HG02642 (cell line): ENCODE results near the gene GPR89B.
"Not testable (repeated sequence)": the region's sequence is repeated elsewhere in the genome, so short reads cannot be mapped to it uniquely, and the experiment has no call there.

ENCODE experiments used
- ATAC-seq: cut with Tn5 transposase; IDR thresholded peaks from one replicate; pipeline ENCODE4 v1.9.1; 2021; ENCODE audit warnings: mild to moderate bottlenecking; ENCODE audit not compliant: unreplicated experiment, poor library complexity

GPR89B gene

DNA sequence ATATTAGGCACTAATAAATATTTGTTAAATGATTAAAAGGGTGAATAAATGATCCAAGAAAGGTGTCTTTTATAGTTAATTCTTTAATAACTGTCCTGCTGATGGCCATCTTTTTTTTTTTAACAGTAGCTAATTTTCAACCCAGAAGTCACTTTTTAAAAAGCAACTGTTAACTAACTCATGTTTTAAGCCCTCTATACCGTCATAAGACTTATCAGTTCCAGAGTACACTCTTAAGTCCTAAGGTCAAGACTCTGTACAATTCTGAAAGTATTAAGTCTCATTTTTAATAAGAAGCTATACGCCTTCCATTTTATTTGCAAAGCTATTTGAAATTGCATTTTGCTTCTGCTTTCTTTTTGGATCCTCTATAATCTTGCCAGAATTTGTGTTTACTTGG, 2.9 kb downstream of the GPR89B start:
- ATAC-seq, result not testable (repeated sequence)

DNA sequence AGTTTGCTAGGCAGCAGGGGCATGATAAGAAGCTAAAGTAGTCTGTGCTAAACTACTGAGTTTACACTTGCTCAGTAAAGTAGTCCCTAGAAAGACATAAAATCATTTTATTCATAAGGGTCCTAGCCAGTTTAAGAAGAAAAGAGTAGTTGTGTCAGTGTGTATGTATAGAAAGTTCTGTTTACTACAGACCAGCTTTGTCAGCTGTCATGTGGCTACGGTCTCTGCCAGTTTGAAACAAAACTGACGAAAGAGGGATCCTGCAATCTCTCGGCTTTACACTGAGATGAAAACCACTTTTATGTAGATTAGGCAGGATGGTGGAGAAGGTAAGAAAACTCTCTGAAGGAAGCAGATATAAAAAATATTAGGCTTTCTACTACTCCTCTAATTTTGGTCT, 7.1 kb downstream of the GPR89B start:
- ATAC-seq, result not testable (repeated sequence)

DNA sequence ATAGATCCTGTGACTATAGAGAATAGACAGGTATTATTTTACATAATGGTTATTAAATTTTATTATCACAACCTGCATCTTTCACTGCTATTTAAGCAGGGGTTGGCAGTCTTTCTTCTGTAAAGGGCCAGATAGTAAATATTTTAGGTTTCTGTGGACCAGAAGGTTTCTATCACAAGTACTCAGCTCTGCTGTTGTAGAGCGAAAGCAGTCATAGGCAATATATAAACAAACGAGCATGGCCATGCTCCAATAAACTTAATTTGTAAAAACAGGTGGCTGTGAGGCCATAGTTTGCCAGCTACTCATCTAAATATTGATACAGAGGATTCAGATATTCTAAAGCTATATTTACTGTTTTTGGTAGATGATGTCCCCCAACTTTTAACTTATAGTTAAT, 12.2 kb downstream of the GPR89B start:
- ATAC-seq, result not testable (repeated sequence)

DNA sequence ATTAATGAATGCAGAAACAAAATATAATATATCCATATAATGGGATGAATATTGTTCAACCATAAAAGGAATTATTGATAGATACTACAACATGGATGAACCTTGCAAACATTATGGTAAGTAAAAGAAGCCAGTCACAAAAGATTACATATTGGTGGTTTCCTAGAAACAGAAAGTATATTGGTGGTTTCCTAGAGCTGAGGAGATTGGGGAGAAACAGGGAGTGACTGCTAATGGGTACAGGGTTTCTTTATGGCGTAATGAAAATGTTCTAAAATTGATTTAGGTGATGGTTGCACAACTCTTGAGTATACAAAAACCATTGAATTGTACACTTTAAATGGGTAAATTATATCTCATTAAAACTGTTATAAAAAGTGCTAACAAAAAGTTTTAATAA, 14.3 kb downstream of the GPR89B start:
- ATAC-seq, result not testable (repeated sequence)

DNA sequence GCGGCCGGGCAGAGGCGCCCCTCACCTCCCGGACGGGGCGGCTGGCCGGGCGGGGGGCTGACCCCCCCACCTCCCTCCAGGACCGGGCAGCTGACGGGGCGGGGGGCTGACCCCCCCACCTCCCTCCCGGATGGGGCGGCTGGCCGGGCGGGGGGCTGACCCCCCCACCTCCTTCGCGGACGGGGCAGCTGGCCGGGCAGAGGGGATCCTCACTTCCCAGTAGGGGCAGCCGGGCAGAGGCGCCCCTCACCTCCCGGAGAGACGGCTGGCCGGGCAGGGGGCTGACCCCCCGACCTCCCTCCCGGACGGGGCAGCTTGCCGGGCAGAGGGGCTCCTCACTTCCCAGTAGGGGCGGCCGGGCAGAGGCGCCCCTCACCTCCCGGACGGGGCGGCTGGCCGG, 21.3 kb downstream of the GPR89B start:
- not testable (repeated sequence) for ATAC-seq

DNA sequence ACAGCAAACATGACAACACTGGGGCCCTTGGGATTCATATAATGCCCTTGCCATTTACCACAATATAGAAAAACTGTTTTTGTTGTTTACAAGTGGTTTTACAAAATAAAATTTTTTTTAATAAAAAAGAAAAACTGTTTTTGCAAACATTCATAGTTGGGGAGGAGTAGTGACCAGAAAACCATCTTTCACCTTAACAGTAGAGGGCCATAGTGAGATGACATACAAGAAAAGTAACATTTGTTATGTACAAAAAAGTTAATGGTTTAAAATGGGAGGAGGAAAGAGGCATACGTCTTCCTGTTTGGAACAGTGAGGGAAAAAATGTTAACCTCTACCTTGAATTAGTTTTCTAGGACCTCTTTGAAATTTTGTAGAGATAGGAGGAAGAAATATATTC, 30.7 kb downstream of the GPR89B start:
- not testable (repeated sequence) for ATAC-seq

DNA sequence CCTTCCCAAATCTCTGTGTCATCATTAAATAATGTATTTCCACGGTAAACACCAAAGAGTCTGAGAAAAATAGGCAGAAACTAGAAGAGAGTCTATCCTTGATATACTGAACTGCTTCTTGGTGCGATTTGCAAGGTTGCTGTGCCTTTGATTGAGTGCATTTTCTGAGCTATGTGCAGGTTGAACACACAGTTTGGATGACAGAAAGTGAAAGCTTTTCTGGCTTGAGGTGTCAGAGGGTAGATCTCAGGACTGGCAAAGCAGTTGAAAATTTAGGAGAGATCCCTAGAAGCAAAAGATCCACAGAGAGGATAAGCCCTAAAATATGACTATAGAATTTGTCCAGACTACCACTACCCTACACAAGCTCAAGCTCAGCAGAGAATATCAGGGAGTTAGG, 31.5 kb downstream of the GPR89B start:
- ATAC-seq, result not testable (repeated sequence)

DNA sequence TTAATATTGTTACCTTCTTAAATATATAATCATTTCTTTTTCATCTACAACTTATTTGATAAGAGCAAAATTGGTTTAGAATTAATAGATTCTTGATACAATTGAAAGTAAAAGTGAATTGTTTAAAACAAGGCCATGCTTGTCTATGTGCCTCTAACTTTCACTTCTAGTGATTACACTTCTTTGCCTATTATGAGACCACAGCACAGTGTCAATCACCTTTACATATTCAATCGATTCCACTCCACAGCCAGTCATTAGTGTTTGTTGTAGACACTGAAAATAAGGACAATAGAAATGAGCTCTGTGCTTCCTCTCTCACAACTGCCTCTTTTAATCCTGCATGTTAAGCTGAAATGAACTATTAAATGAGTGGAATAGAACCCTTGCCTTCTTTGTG, 36.4 kb downstream of the GPR89B start:
- ATAC-seq, result not testable (repeated sequence)

DNA sequence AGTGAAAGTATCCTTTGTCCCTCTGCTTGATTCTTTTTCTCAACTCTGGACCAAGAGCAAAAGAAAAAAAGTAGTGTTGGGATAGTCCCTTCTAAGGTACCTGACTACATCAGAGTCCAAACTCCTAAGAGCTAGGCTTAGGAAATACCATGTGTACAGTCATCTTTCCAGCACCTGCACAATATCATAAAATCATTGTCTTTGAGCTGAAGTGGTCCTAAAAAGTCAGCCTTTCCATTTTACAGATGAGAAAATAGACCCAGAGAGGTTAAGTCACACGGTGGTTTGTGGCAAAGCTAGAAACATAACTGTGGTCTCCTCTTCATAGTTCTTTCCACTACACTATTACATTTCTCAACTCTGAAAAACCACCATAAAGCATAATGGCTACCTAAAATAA, 38.4 kb downstream of the GPR89B start:
- ATAC-seq, result not testable (repeated sequence)

DNA sequence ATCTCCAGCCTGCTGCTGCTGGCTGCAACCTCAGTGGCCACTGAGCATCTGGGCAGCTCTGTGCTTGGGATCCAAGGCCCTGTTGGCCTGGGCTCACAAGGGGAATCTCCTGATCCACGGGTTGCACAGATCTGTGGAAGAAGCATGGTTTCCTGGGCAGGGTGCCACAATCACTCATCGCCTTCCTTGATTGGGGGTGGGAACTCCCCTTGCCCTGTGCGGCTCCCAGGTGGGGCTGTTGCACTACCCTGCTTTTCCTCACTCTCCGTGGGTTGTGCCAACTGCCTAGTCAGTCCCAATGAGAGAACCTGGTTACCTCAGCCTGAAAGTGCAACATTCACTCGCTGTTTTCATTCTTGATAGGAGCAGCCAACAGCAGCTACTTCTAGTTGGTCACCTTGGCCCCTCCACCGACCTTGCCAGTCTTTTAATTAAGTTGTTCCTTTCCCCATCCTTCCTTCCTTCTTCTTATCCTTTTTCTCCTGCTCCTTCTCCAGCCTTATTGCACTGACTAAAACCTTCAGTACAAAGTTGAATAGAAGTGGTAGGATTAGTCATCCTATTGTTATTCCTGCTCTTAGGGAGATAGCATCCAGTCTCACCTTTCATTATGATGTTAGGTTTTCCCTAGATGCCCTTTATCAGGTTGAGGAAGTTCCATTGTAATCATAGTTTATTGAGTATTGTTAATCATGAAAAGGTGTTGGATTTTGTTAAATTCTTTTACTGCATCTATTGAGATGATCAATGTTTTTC, 50.9 kb downstream of the GPR89B start:
- not testable (repeated sequence) for ATAC-seq

DNA sequence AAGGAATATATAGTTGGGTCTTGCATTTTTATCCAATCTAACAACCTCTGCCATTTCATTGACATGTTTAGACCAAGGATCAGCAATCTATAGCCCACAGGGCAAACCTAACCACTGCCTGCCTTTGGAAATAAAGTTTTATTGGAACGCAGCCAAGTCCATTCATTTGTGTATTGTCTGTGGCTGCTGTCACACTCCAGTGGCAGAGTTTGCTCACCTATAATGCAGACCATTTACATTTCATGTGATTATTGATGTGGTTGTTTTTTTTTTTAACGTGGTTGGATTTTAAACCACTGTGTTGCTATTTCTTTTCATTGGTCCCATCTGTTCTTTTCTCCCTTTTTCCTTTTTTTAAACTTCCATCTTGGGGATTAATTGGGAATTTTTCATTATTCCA, 57.2 kb downstream of the GPR89B start:
- not testable (repeated sequence) for ATAC-seq

DNA sequence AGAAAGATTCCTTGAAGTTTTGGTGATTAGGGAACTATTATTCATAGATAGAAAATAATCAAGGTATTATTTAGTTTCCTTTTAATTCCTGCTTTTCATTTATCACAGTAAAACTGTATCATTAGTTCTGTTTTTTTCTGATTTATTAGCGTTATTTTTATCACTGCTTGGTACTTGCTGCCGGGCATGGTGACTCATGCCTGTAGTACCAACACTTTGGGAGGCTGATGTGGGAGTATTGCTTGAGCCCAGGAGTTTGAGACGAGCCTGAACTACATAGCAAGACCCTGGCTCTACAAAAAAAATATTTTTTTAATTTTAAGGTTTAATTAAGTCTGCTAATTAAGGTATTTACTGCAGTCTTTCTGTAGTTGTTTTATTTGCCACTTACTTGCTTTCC, 59.7 kb downstream of the GPR89B start:
- ATAC-seq, result not testable (repeated sequence)

DNA sequence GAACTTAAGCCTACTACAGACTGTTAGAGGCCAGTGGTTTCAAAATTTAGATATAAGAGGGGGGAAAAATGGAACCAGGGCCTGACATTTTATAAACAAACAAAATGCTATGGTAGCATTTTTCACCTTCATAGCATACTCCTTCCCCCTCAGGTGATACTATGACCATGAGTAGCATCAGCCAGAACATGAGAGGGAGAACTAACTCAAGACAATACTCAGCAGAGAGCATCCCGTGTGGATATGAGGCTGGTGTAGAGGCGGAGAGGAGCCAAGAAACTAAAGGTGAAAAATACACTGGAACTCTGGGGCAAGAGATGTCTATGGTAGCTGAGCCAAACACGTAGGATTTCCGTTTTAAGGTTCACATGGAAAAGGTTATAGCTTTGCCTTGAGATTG, 64.7 kb downstream of the GPR89B start:
- ATAC-seq, result not testable (repeated sequence)

DNA sequence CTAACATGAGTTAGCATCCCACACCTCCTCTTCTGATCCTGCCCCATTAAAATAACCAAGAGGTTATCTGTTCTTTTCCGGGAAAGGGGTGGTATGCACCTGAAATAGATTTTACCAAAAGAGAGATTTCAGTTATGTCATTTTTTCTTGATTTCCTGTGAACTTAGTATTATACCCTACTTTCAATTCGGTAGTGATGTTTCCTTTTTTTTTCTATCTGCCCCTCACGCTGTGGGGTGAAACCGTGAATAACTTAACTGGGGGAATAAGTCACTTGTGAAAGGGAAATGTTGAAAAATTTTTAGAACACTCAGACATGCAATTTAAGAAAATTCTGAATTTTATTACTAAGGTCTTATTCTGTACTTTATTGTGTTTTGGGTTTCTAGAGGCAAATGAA, 65.2 kb downstream of the GPR89B start:
- not testable (repeated sequence) for ATAC-seq

DNA sequence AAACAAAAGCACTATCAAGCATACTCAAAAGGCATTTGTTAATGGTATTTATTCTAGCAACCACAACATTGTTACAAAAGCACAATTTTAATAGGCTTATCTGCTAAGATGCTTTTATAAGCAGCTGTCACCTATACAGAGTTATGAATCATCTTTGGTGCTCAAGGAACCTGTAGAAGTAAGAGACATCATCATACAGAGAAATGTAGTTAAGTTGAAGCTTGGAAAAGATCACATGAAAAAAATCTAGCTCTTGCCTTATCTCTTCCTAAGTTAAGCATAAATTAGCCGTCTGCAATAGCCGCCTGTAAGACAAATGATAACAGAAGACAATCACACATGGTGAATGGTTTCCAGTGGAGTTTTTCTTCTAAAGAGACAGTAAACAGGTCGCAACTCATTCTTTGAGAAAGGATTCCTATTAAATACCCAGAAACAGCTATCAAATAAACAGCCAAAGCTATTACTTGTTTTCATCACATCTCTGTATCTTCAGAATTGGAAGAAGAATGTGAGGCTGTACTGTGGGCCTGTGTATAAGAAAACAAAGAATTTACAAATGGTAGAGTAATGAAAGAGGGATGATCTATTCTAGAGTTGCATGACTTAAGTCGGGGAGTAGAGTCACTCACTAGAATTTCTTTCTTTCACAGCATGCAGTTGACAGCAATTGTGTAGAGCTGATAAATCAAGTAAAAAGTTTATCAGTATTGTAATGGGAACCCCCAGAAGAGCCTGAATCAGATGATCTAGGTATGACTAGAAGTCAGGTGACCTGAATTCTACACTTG, 65.8 kb downstream of the GPR89B start:
- not testable (repeated sequence) for ATAC-seq

DNA sequence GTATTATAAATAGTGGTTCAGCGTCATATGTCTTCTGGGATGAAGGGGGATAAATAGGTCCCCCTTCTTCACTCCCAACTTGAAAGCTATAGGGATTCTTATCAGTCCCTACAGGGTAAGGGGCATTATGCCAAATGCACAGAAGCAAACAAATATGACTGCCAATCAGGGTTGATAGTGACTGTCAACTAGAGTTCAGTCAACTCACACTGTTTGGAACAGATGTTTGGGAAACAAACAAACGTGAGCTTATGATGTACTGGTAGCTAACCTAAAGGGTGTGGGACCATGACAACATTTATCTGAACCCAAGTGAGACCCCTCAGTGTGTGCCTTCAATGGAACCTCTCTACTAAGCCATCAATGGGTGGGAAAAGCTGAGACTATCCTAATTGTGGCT, 67.9 kb downstream of the GPR89B start:
- ATAC-seq, result not testable (repeated sequence)

DNA sequence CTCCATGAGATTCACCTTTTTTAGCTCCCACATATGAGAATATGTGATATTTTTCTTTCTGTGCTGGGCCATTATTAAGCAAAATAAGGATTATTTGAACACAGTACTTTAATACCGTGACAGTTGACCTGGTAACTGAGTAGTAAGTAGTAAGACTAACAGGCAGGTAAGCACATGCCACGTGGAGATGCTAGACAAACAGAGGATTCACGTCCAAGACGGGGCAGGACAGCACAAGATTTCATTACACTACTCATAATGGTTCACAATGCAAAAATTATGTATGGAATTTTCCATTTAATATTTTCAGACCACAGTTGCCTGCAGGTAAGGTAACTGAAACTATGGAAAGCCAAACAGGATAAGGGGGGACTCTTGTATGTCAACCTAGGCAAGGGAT, 79.5 kb downstream of the GPR89B start:
- ATAC-seq, result not testable (repeated sequence)

DNA sequence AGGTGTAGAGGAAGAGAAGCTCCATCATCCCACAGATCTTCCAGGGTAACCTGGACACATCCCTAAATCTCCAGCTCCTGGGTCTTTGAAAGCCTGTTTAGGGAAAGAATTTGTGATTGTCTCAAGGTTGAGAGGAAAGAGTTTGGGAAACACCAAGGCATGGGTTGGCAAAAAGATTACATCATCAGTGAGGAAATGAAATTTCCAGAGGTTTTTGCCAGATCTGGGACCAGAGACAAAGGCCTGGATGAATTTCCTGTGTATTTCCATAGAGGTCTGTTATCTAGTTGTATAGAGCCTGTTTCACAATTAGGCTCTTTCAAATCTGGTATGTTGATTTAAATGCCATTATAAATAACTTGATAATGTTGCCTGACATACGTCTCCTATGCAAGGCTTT, 82.3 kb downstream of the GPR89B start:
- no peak for ATAC-seq

DNA sequence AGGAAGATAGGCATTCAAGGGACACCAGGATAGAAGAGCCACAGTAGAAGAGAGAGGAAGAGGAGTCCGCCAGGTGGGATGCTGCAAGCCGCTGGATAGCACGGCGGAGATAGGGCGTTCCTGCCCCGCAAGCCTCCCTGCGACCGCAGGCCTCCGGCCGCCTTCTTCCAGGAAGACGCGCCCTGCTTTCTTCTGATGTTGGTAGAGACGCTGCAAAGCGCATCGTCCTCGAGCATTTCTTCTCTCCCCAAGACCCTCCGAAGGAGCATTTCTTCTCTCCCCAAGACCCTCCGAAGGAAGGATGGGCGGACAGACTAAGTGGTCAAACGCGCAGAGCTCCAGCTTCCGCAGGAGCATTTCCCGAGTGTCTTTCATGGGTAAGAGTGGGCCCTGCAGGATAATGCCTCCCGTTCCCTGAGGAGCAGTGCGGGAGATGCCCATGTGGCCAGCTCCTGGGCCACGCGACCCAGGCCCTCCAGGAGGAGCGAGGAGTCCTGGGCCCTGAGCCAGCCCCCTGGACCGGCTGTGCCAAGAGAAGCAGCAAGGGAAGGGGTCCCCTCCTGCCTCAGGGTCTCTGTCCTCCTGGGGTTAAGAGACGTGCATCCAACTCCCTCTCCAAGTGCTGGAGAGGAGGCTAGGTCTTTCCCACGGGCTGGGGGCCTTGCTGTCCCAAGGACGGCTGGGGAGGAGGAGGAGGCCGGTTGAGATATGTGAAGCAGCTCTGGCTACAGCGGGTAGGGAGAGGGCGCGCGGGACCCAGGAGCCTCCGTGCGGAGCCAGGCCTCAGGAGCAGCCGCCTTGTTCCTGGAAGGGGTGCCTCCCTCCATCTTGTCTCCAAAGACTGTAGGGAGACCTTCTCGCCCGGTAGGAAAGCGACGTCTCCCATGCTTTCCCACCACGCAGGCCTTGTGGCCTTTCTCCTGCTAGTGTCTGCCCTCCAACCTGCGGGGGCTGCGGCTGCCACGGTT, 85.2 kb downstream of the GPR89B start:
- not testable (repeated sequence) for ATAC-seq
